Measurements from ENCODE around the gene KCNQ5. TPM values are rescaled to one million over a fixed set of nuclear protein-coding genes. Genes with fewer than 3 reads are reported as not detected.

The KCNQ5 gene
- total RNA-seq, 2 experiments from 2014 or later = 2.1 to 2.5 TPM

- H3K27me3 ChIP-seq (ENCODE audit: control insufficient read depth in 1 of 2, insufficient read depth in 2 of 2, low read length in 2 of 2) = no peaks in the 10 kb centered on the region
- ATAC-seq (ENCODE audit: poor library complexity) (no peak), DNase-seq (no peak)
- Mint-ChIP-seq H3K27ac (no peak overlapping the region), H3K4me1 (ENCODE audit: low read depth) (peaks cover 9% of the 10 kb centered on the region), H3K27me3 (no peaks in the 10 kb centered on the region), H3K4me3 (no peak overlapping the region), H3K9me3 (peaks cover 4% of the 10 kb centered on the region), H3K36me3 (ENCODE audit: low read depth) (no peaks in the 10 kb centered on the region)
- CTCF ChIA-PET = interaction anchor here (1.2 kb wide), 1 partner anchor 10 kb away, joined by 3 read pairs; no protein-coding TSS in a partner anchor
- no peaks in the 10 kb centered on the region for H3K9me3 ChIP-seq (ENCODE audit: control insufficient read depth in 1 of 2, insufficient read depth in 1 of 2, low read length in 2 of 2)
- H3K4me3 ChIP-seq (ENCODE audit: low read length) = no peak overlapping the region
- intact Hi-C loops (cut with DNase I, micrococcal nuclease) = no loop called here
- no peaks in the 10 kb centered on the region for H3K36me3 ChIP-seq (ENCODE audit: insufficient read depth, low read length)
- H3K27ac ChIP-seq (ENCODE audit: low read depth in 1 of 2, low read length in 2 of 2) = no peak overlapping the region
- no peaks in the 10 kb centered on the region for H3K4me1 ChIP-seq (ENCODE audit: insufficient read depth, low read length)
- TF ChIP-seq CTCF (IDR thresholded peaks at IDR 0.05) = no peak
- POLR2A ChIA-PET = no interaction called here
Observed at GRCh38 chr6:72742001-72742673, 120.3 kb downstream of the KCNQ5 start.

GRCh38 chr6:72746276-72746675 lies 124.4 kb downstream of the KCNQ5 start:
- ChIA-PET POLR2A (no interaction called here), CTCF (no interaction called here)
- no peaks in the 10 kb centered on the region for H3K36me3 ChIP-seq (ENCODE audit: insufficient read depth, low read length)
- DNase-seq = no peak
- H3K27ac ChIP-seq (ENCODE audit: low read depth in 1 of 2, low read length in 2 of 2) = no peak overlapping the region
- H3K9me3 ChIP-seq (ENCODE audit: control insufficient read depth in 1 of 2, insufficient read depth in 1 of 2, low read length in 2 of 2) = no peaks in the 10 kb centered on the region
- H3K4me3 ChIP-seq (ENCODE audit: low read length) = no peak overlapping the region
- H3K4me1 ChIP-seq (ENCODE audit: insufficient read depth, low read length) = no peaks in the 10 kb centered on the region
- H3K27ac Mint-ChIP-seq = no peak overlapping the region
- no peak overlapping the region for H3K4me3 Mint-ChIP-seq
- TF ChIP-seq CTCF (IDR thresholded peaks at IDR 0.05) = no peak
- H3K27me3 ChIP-seq (ENCODE audit: control insufficient read depth in 1 of 2, insufficient read depth in 2 of 2, low read length in 2 of 2) = no peaks in the 10 kb centered on the region
- no peaks in the 10 kb centered on the region for H3K4me1 Mint-ChIP-seq (ENCODE audit: low read depth)
- no peaks in the 10 kb centered on the region for H3K27me3 Mint-ChIP-seq
- H3K9me3 Mint-ChIP-seq = no peaks in the 10 kb centered on the region
- intact Hi-C loops (cut with DNase I, micrococcal nuclease) = no loop called here
- no peaks in the 10 kb centered on the region for H3K36me3 Mint-ChIP-seq (ENCODE audit: low read depth)
- no peak for ATAC-seq (ENCODE audit: poor library complexity)

- Histone ChIP-seq H3K36me3 (ENCODE audit: insufficient read depth, low read length) (no peaks in the 10 kb centered on the region), H3K4me3 (ENCODE audit: low read length) (no peak overlapping the region), H3K27me3 (ENCODE audit: control insufficient read depth in 1 of 2, insufficient read depth in 2 of 2, low read length in 2 of 2) (no peaks in the 10 kb centered on the region), H3K9me3 (ENCODE audit: control insufficient read depth in 1 of 2, insufficient read depth in 1 of 2, low read length in 2 of 2) (no peaks in the 10 kb centered on the region), H3K4me1 (ENCODE audit: insufficient read depth, low read length) (no peaks in the 10 kb centered on the region), H3K27ac (ENCODE audit: low read depth in 1 of 2, low read length in 2 of 2) (no peak overlapping the region)
- no peak overlapping the region for H3K27ac Mint-ChIP-seq
- no peaks in the 10 kb centered on the region for H3K27me3 Mint-ChIP-seq
- no peaks in the 10 kb centered on the region for H3K9me3 Mint-ChIP-seq
- ChIA-PET POLR2A (no interaction called here), CTCF (no interaction called here)
- no peaks in the 10 kb centered on the region for H3K36me3 Mint-ChIP-seq (ENCODE audit: low read depth)
- intact Hi-C loops (cut with DNase I, micrococcal nuclease) = no loop called here
- no peak overlapping the region for H3K4me3 Mint-ChIP-seq
- ATAC-seq (ENCODE audit: poor library complexity) = no peak
- no peak for TF ChIP-seq CTCF (IDR thresholded peaks at IDR 0.05)
- H3K4me1 Mint-ChIP-seq (ENCODE audit: low read depth) = no peaks in the 10 kb centered on the region
- no peak for DNase-seq
Observed at GRCh38 chr6:72748759-72749158, 126.9 kb downstream of the KCNQ5 start.

Measured in CD4-positive, alpha-beta T cell (primary cell).